Lung (tissue), 12 donors: Measurements from ENCODE around the gene GABBR2. TPM values are rescaled to one million over a fixed set of nuclear protein-coding genes. Genes with fewer than 3 reads are reported as not detected.

Experiments used
- ATAC-seq: fragments of 200-7000 bp; cut with Tn5 transposase; one replicate; pipeline ENCODE4 v1.9.1; 2020; ENCODE audit warnings: moderate number of reproducible peaks; ENCODE audit not compliant: insufficient read depth, low FRiP score
- DNase-seq, 3 donors: peaks; one replicate each; pipeline ENCODE4 v3.0.0-alpha.2; 2013 to 2017
- H3K27ac ChIP-seq, 2 donors: one replicate each; pipeline ENCODE4 v1.5.1; 2013; ENCODE audit warnings: mild to moderate bottlenecking in 2 of 2, moderate library complexity in 2 of 2, control low read depth in 1 of 2, inconsistent platforms in 1 of 2, low read depth in 1 of 2, low read length in 1 of 2
- H3K27me3 ChIP-seq, 3 donors: one replicate each; pipeline ENCODE4 v1.5.1; 2013; ENCODE audit warnings: low read length in 2 of 3; ENCODE audit not compliant: control insufficient read depth in 3 of 3, insufficient read depth in 3 of 3
- H3K36me3 ChIP-seq, 4 donors: one replicate each; pipeline ENCODE4 v1.5.1; 2013; ENCODE audit warnings: low read length in 4 of 4, mild to moderate bottlenecking in 1 of 4, moderate library complexity in 1 of 4; ENCODE audit not compliant: control insufficient read depth in 4 of 4, insufficient read depth in 4 of 4
- H3K4me1 ChIP-seq, 5 donors: one replicate each; pipeline ENCODE4 v1.5.1; 2013; ENCODE audit warnings: low read length in 5 of 5, mild to moderate bottlenecking in 2 of 5, moderate library complexity in 1 of 5; ENCODE audit not compliant: control insufficient read depth in 5 of 5, insufficient read depth in 5 of 5
- H3K4me3 ChIP-seq: one replicate; pipeline ENCODE4 v1.5.1; 2013; ENCODE audit warnings: mild to moderate bottlenecking, control low read depth, moderate library complexity
- H3K9ac ChIP-seq, 2 donors: one replicate each; pipeline ENCODE4 v1.5.1; 2013; ENCODE audit warnings: low read length in 2 of 2, control low read depth in 1 of 2; ENCODE audit not compliant: insufficient read depth in 1 of 2
- H3K9me3 ChIP-seq, 4 donors: one replicate each; pipeline ENCODE4 v1.5.1; 2013; ENCODE audit warnings: low read length in 3 of 4, mild to moderate bottlenecking in 1 of 4, moderate library complexity in 1 of 4; ENCODE audit not compliant: control insufficient read depth in 4 of 4, insufficient read depth in 3 of 4
- CTCF ChIP-seq: IDR thresholded peaks from 2 replicates; pipeline ENCODE4 v1.5.1; 2012; ENCODE audit warnings: mild to moderate bottlenecking; ENCODE audit errors: control extremely low read depth, extremely low read depth
- WGBS, 2 donors: extraction: QIAGEN DNeasy Blood & Tissue Kit; methylation state at CpG; one replicate each; pipeline ENCODE4 v1.1.7; 2013; 5-methylcytosine and 5-hydroxymethylcytosine counted together
- polyA plus RNA-seq, 2 donors: library from polyadenylated mRNA; stranded (reverse); fragments of 200-250 nt; gene quantifications; one replicate each; pipeline ENCODE4 v1.2.1, GENCODE V29; 2013
- total RNA-seq, 2 donors: library from RNA; depleted of rRNA in 1 of 2; stranded (reverse); fragments of >200 nt in 1 of 2; gene quantifications; one replicate each; pipeline ENCODE4 v1.2.1, GENCODE V29; 2014 to 2021
- donor health status: control.
- donor health status: control.
- donor health status: Bipolar disorder and iron deficiency.
- donor health status: healthy.
- donor health status: DM: yes; HTN: yes; CAD: no.

Gene GABBR2
- total and polyA plus RNA-seq, 4 donors = 0.40 to 1.8 (median 0.64) TPM

GRCh38 chr9:98327249-98327561 lies 381.5 kb downstream of the GABBR2 start:
- DNase-seq (no peak), ATAC-seq (no peak)
- no peaks in the 10 kb centered on the region for H3K27me3 ChIP-seq
- no peak overlapping the region for H3K27ac ChIP-seq
- H3K4me3 ChIP-seq = no peak overlapping the region
- no peak overlapping the region for H3K9ac ChIP-seq
- H3K9me3 ChIP-seq = no peaks in the 10 kb centered on the region
- WGBS, 2 donors = 81 to 89% methylated on average over 4 of the region's 4 CpGs
- H3K36me3 ChIP-seq = no peaks in the 10 kb centered on the region
- peaks cover 0 to 13% (median 0%) of the 10 kb centered on the region in 5 donors for H3K4me1 ChIP-seq
- TF ChIP-seq CTCF = no peak

- 88 to 92% methylated on average over 3 of the region's 3 CpGs for WGBS, 2 donors
- H3K4me3 ChIP-seq = no peak overlapping the region
- H3K36me3 ChIP-seq = no peaks in the 10 kb centered on the region
- peaks cover 0 to 10% (median 0%) of the 10 kb centered on the region in 5 donors for H3K4me1 ChIP-seq
- ATAC-seq = no peak
- H3K9me3 ChIP-seq = no peaks in the 10 kb centered on the region
- DNase-seq = no peak
- no peak for TF ChIP-seq CTCF
- no peak overlapping the region for H3K27ac ChIP-seq
- no peak overlapping the region for H3K9ac ChIP-seq
- no peaks in the 10 kb centered on the region for H3K27me3 ChIP-seq
Measured at GRCh38 chr9:98326459-98327248, 382.1 kb downstream of the GABBR2 start.

GRCh38 chr9:98324801-98325200 lies 383.9 kb downstream of the GABBR2 start:
- no peak overlapping the region for H3K4me3 ChIP-seq
- no peaks in the 10 kb centered on the region for H3K27me3 ChIP-seq
- no peak for ATAC-seq
- no peak for DNase-seq
- no peak for TF ChIP-seq CTCF
- H3K27ac ChIP-seq = no peak overlapping the region
- H3K9ac ChIP-seq = no peak overlapping the region
- peaks cover 0 to 7% (median 0%) of the 10 kb centered on the region in 5 donors for H3K4me1 ChIP-seq
- WGBS, 2 donors = 75 to 82% methylated on average over 6 of the region's 6 CpGs
- H3K36me3 ChIP-seq = no peaks in the 10 kb centered on the region
- no peaks in the 10 kb centered on the region for H3K9me3 ChIP-seq

GRCh38 chr9:98323831-98324135 lies 385.0 kb downstream of the GABBR2 start:
- H3K9ac ChIP-seq = no peak overlapping the region
- WGBS, 2 donors = 87 to 93% methylated on average over 6 of the region's 6 CpGs
- no peak overlapping the region for H3K4me3 ChIP-seq
- H3K27ac ChIP-seq = peak overlapping the region in 1 of 2 donors; percentile 17
- H3K4me1 ChIP-seq = peaks cover 0 to 7% (median 0%) of the 10 kb centered on the region in 5 donors
- TF ChIP-seq CTCF = no peak
- no peaks in the 10 kb centered on the region for H3K9me3 ChIP-seq
- H3K27me3 ChIP-seq = no peaks in the 10 kb centered on the region
- no peaks in the 10 kb centered on the region for H3K36me3 ChIP-seq
- ATAC-seq (no peak), DNase-seq (no peak)
